GM20431 (cell line): ENCODE results near the gene CHCHD6.
"Not testable (repeated sequence)": the region's sequence is repeated elsewhere in the genome, so short reads cannot be mapped to it uniquely, and the experiment has no call there.

Experiments
- in situ Hi-C: fragments of 300-500 bp; cut with MseI, MboI; formaldehyde crosslinking; loops from one replicate; pipeline ENCODE4 v1.15.0; 2020; ENCODE audit warnings: low sequenced_read_pairs; ENCODE audit not compliant: unreplicated experiment

The CHCHD6 gene

GRCh38 chr3:126797563-126797962 lies 93.5 kb downstream of the CHCHD6 start:
- in situ Hi-C loops, result no loop called here

GRCh38 chr3:126798521-126798920 lies 94.5 kb downstream of the CHCHD6 start:
- in situ Hi-C loops, result no loop called here

- in situ Hi-C loops, result no loop called here
Measured at GRCh38 chr3:126799099-126799498, 95.1 kb downstream of the CHCHD6 start.

GRCh38 chr3:126801312-126801711 lies 97.3 kb downstream of the CHCHD6 start:
- in situ Hi-C loops, result not testable (repeated sequence)

- in situ Hi-C loops, result no loop called here
Measured at GRCh38 chr3:126807795-126808194, 103.8 kb downstream of the CHCHD6 start.

GRCh38 chr3:126811530-126811929 lies 107.5 kb downstream of the CHCHD6 start:
- in situ Hi-C loops, result no loop called here

GRCh38 chr3:126816298-126816697 lies 112.3 kb downstream of the CHCHD6 start:
- in situ Hi-C loops, result no loop called here

- in situ Hi-C loops, result no loop called here
Measured at GRCh38 chr3:126816986-126817777, 113.1 kb downstream of the CHCHD6 start.

- in situ Hi-C loops, result no loop called here
Measured at GRCh38 chr3:126817781-126818180, 113.7 kb downstream of the CHCHD6 start.

- in situ Hi-C loops, result no loop called here
Measured at GRCh38 chr3:126818400-126819095, 114.5 kb downstream of the CHCHD6 start.

- in situ Hi-C loops, result no loop called here
Measured at GRCh38 chr3:126826693-126827092, 122.7 kb downstream of the CHCHD6 start.

GRCh38 chr3:126827121-126827520 lies 123.1 kb downstream of the CHCHD6 start:
- in situ Hi-C loops, result no loop called here

GRCh38 chr3:126828306-126828705 lies 124.3 kb downstream of the CHCHD6 start:
- in situ Hi-C loops, result no loop called here

- in situ Hi-C loops, result no loop called here
Measured at GRCh38 chr3:126832933-126833332, 128.9 kb downstream of the CHCHD6 start.

- in situ Hi-C loops, result no loop called here
Measured at GRCh38 chr3:126834596-126835471, 130.8 kb downstream of the CHCHD6 start.

- in situ Hi-C loops, result no loop called here
Measured at GRCh38 chr3:126835472-126836219, 131.6 kb downstream of the CHCHD6 start.

- in situ Hi-C loops, result no loop called here
Measured at GRCh38 chr3:126836220-126836860, 132.3 kb downstream of the CHCHD6 start.

- in situ Hi-C loops, result no loop called here
Measured at GRCh38 chr3:126837773-126838172, 133.7 kb downstream of the CHCHD6 start.

GRCh38 chr3:126845920-126846715 lies 142.1 kb downstream of the CHCHD6 start:
- in situ Hi-C loops, result no loop called here
